OCI-LY7 (cell line): ENCODE results near the gene ABHD16B. TPM values are rescaled to one million over a fixed set of nuclear protein-coding genes. Genes with fewer than 3 reads are reported as not detected.

Source experiments
- BruUV-seq: library from RNA; stranded (reverse); fragments of 400-500 nt; replicated peaks from 2 replicates; lab custom pipeline; 2021; lab: Mats Ljungman, UMichigan
- CTCF ChIA-PET: fragments of 300-600 bp; sonication (Branson Sonifier 250); formaldehyde crosslinking; loops from one replicate; lab custom pipeline; 2022; ENCODE audit warnings: antibody characterized with exemption; ENCODE audit not compliant: unreplicated experiment; lab: Charles Lee
- POLR2A ChIA-PET: fragments of 300-600 bp; sonication (Branson Sonifier 250); formaldehyde crosslinking; loops from one replicate; lab custom pipeline; 2022; ENCODE audit warnings: antibody characterized with exemption; lab: Charles Lee
- DNase-seq: peaks from one replicate; pipeline ENCODE4 v3.0.0-alpha.2; 2015; ENCODE audit warnings: low spot score
- H2AFZ ChIP-seq: fragments of 200-600 bp; sonication (generic), shearing (Covaris generic); 2 replicates; pipeline ENCODE4 v1.6.1; 2014; ENCODE audit warnings: mild to moderate bottlenecking, antibody characterized with exemption, low read length, moderate library complexity
- H3K27ac ChIP-seq: fragments of 200-600 bp; sonication (generic); 2 replicates; pipeline ENCODE4 v1.5.1; 2014; ENCODE audit warnings: mixed run types, low read depth, mild to moderate bottlenecking, moderate library complexity, low read length, inconsistent platforms; ENCODE audit not compliant: poor library complexity, severe bottlenecking
- H3K36me3 ChIP-seq: fragments of 200-600 bp; sonication (generic); 2 replicates; pipeline ENCODE4 v1.6.1; 2014; ENCODE audit warnings: mild to moderate bottlenecking, antibody characterized with exemption, low read length, moderate library complexity, mixed read lengths; ENCODE audit not compliant: insufficient read depth
- H3K4me1 ChIP-seq: fragments of 200-600 bp; sonication (generic); 2 replicates; pipeline ENCODE4 v1.5.1; 2014; ENCODE audit warnings: mild to moderate bottlenecking, low read length; ENCODE audit not compliant: insufficient read depth, poor library complexity, severe bottlenecking
- H3K4me2 ChIP-seq: fragments of 200-600 bp; sonication (generic); 2 replicates; pipeline ENCODE4 v1.6.1; 2014; ENCODE audit warnings: mild to moderate bottlenecking, low read length
- H3K4me3 ChIP-seq: fragments of 200-600 bp; sonication (generic); 2 replicates; pipeline ENCODE4 v1.5.1; 2014; ENCODE audit warnings: mild to moderate bottlenecking, low read depth, low read length; ENCODE audit not compliant: poor library complexity, severe bottlenecking
- H3K79me2 ChIP-seq: fragments of 200-600 bp; sonication (generic); 2 replicates; pipeline ENCODE4 v1.6.1; 2016; ENCODE audit warnings: low read depth, mild to moderate bottlenecking, low read length, moderate library complexity, mixed read lengths; ENCODE audit not compliant: insufficient read depth
- H3K9me2 ChIP-seq: fragments of 200-600 bp; sonication (generic); 2 replicates; pipeline ENCODE4 v1.6.1; 2016; ENCODE audit warnings: mild to moderate bottlenecking, low read length, mixed read lengths; ENCODE audit not compliant: insufficient read depth
- H3K9me3 ChIP-seq: fragments of 200-600 bp; sonication (generic); 2 replicates; pipeline ENCODE4 v1.6.1; 2014; ENCODE audit warnings: mild to moderate bottlenecking, mixed run types, low read length, mixed read lengths
- H4K20me1 ChIP-seq: fragments of 200-600 bp; sonication (generic); 2 replicates; pipeline ENCODE4 v1.6.1; 2014; ENCODE audit warnings: mild to moderate bottlenecking, antibody characterized with exemption, low read length, moderate library complexity, mixed read lengths; ENCODE audit not compliant: insufficient read depth
- CTCF ChIP-seq: fragments of 200-600 bp; sonication (generic); conservative IDR thresholded peaks from 2 replicates; pipeline ENCODE4 v1.5.1; 2014; ENCODE audit warnings: mild to moderate bottlenecking, antibody characterized with exemption, low read length, moderate library complexity, mixed read lengths
- EZH2phosphoT487 ChIP-seq: fragments of 200-600 bp; sonication (generic); IDR thresholded peaks from 2 replicates; pipeline ENCODE4 v1.6.1; 2018; ENCODE audit warnings: low read depth, borderline replicate concordance, mild to moderate bottlenecking, mixed run types, antibody characterized with exemption, low read length, moderate library complexity, mixed read lengths
- intact Hi-C: fragments of 100-400 bp; cut with micrococcal nuclease; formaldehyde crosslinking; loops from one replicate; pipeline ENCODE4 v1.10.0; 2022; ENCODE audit not compliant: unreplicated experiment
- total RNA-seq, 2 experiments: library from RNA; depleted of rRNA in 1 of 2; stranded (reverse); fragments of >200 nt in 1 of 2; shearing (Covaris generic) in 1 of 2; gene quantifications; 2 replicates each; pipeline ENCODE4 v1.2.3, GENCODE V29; 2014 to 2022

ABHD16B gene
- total RNA-seq, 2 experiments from 2014 or later = 0.29 TPM; not detected in 1

- TF ChIP-seq CTCF (no peak), EZH2phosphoT487 (no peak)
- no peak overlapping the region for H3K4me3 ChIP-seq
- H3K4me2 ChIP-seq = no peak overlapping the region
- H3K36me3 ChIP-seq = peaks cover 16% of the 10 kb centered on the region
- intact Hi-C loops = loop anchor here (10.0 kb wide), 1 partner anchor 327 kb away; the partner anchor contains the start of gene PTK6
- peaks cover 22% of the 10 kb centered on the region for H3K4me1 ChIP-seq
- DNase-seq = no peak
- H3K79me2 ChIP-seq = peaks cover 30% of the 10 kb centered on the region
- BruUV-seq = no TSS peak
- no peak overlapping the region for H3K27ac ChIP-seq
- H2AFZ ChIP-seq = no peak overlapping the region
- H4K20me1 ChIP-seq = no peaks in the 10 kb centered on the region
- POLR2A ChIA-PET = interaction anchor here (0.6 kb wide), 1 partner anchor 33 kb away, joined by 4 read pairs; the partner anchor contains the start of gene DNAJC5
- CTCF ChIA-PET = no interaction called here
- no peaks in the 10 kb centered on the region for H3K9me2 ChIP-seq
- no peaks in the 10 kb centered on the region for H3K9me3 ChIP-seq
Measured at GRCh38 chr20:63861981-63862901, 943 bp downstream of the ABHD16B start.

GRCh38 chr20:63863021-63863797, 1.9 kb downstream of the ABHD16B start:
- no peak overlapping the region for H2AFZ ChIP-seq

More at GRCh38 chr20:63863021-63863797, 1.9 kb downstream of the ABHD16B start:
- intact Hi-C loops = loop anchor here (10.0 kb wide), 1 partner anchor 328 kb away; the partner anchor contains the start of gene PTK6
- Histone ChIP-seq H3K36me3 (peaks cover 17% of the 10 kb centered on the region), H4K20me1 (no peaks in the 10 kb centered on the region), H3K9me3 (no peaks in the 10 kb centered on the region), H3K27ac (peak overlapping the region; percentile 71), H3K79me2 (peaks cover 35% of the 10 kb centered on the region), H3K9me2 (no peaks in the 10 kb centered on the region), H3K4me1 (peaks cover 19% of the 10 kb centered on the region), H3K4me2 (peak overlapping the region; percentile 77), H3K4me3 (peak overlapping the region; percentile 88)
- TF ChIP-seq EZH2phosphoT487 (no peak), CTCF (no peak)
- CTCF ChIA-PET = interaction anchor here (0.6 kb wide), 1 partner anchor 317 kb away, joined by 5 read pairs; no protein-coding TSS in a partner anchor
- BruUV-seq = no TSS peak
- POLR2A ChIA-PET = interaction anchor here (0.6 to 1.2 kb wide), 4 partner anchors 32 to 169 kb away, joined by 4 read pairs; partner anchors contain the start of gene DNAJC5
- no peak for DNase-seq
